ENCODE measurements around the gene ABCB6.

GRCh38 chr2:219207884-219208740 is 10.6 kb downstream of the ABCB6 start:
- no peak for TF ChIP-seq ZNF274 (IDR thresholded peaks at IDR 0.05; ENCODE audit: low read depth, low read length)
- TF ChIP-seq YY1 (IDR thresholded peaks at IDR 0.05; ENCODE audit: insufficient read depth, insufficient read length) = no peak
